ENCODE measurements around the gene SCO2. TPM values are rescaled to one million over a fixed set of nuclear protein-coding genes. Genes with fewer than 3 reads are reported as not detected.

SCO2 gene
- total and polyA plus RNA-seq, 11 donors = 0.67 to 2.6 (median 1.1) TPM; not detected in 6

- no peak overlapping the region for H3K27ac ChIP-seq
- no peaks in the 10 kb centered on the region for H3K9me3 ChIP-seq
- WGBS, 4 donors = 0 to 4% (median 3%) methylated on average over 13 to 45 of the region's 45 CpGs
- peaks cover 0 to 17% (median 4%) of the 10 kb centered on the region in 12 donors for H3K4me1 ChIP-seq
- intact Hi-C loops (cut with DNase I) = no loop called here
- H3K4me3 ChIP-seq = peak overlapping the region; percentile 8 to 61 (median 40)
- H3K36me3 ChIP-seq = no peaks in the 10 kb centered on the region
- TF ChIP-seq POLR2A (IDR thresholded peaks at IDR 0.05) (no peak), CTCF (IDR thresholded peaks at IDR 0.05) (no peak)
- no peak for DNase-seq
- no peak for ATAC-seq
- peaks cover 24 to 57% (median 34%) of the 10 kb centered on the region in 9 donors for H3K27me3 ChIP-seq
These were observed 44.4 kb downstream of the SCO2 start for GRCh38 chr22:50481045-50481439.

- no peak overlapping the region for H3K27ac ChIP-seq
- H3K4me3 ChIP-seq = no peak overlapping the region
- peaks cover 24 to 57% (median 34%) of the 10 kb centered on the region in 9 donors for H3K27me3 ChIP-seq
- ATAC-seq (no peak), DNase-seq (no peak)
- TF ChIP-seq POLR2A (IDR thresholded peaks at IDR 0.05) = no peak
- peaks cover 0 to 23% (median 8%) of the 10 kb centered on the region in 12 donors for H3K4me1 ChIP-seq
- intact Hi-C loops (cut with DNase I) = no loop called here
- no peaks in the 10 kb centered on the region for H3K9me3 ChIP-seq
- WGBS, 4 donors = 65 to 80% (median 76%) methylated on average over 10 to 11 of the region's 11 CpGs
- H3K36me3 ChIP-seq = no peaks in the 10 kb centered on the region
These were observed 45.7 kb downstream of the SCO2 start for GRCh38 chr22:50479721-50480120.

GRCh38 chr22:50477923-50478322 is 47.5 kb downstream of the SCO2 start:
- ATAC-seq (no peak), DNase-seq (no peak)
- TF ChIP-seq CTCF (IDR thresholded peaks at IDR 0.05) (no peak), POLR2A (IDR thresholded peaks at IDR 0.05) (no peak)
- no peaks in the 10 kb centered on the region for H3K9me3 ChIP-seq
- WGBS, 4 donors = 84 to 93% (median 90%) methylated on average over 12 of the region's 12 CpGs
- peaks cover 0 to 36% (median 21%) of the 10 kb centered on the region in 12 donors for H3K4me1 ChIP-seq
- H3K36me3 ChIP-seq = no peaks in the 10 kb centered on the region
- no peak overlapping the region for H3K4me3 ChIP-seq
- H3K27me3 ChIP-seq = peaks cover 21 to 41% (median 30%) of the 10 kb centered on the region in 9 donors
- intact Hi-C loops (cut with DNase I) = no loop called here
- H3K27ac ChIP-seq = no peak overlapping the region

- ATAC-seq = no peak
- H3K36me3 ChIP-seq = no peaks in the 10 kb centered on the region
- WGBS, 4 donors = 71 to 85% (median 73%) methylated on average over 7 of the region's 7 CpGs
- no peak for DNase-seq
- TF ChIP-seq POLR2A (IDR thresholded peaks at IDR 0.05) (no peak), CTCF (IDR thresholded peaks at IDR 0.05) (no peak)
- peaks cover 0 to 40% (median 29%) of the 10 kb centered on the region in 12 donors for H3K4me1 ChIP-seq
- no peak overlapping the region for H3K4me3 ChIP-seq
- peaks cover 11 to 30% (median 20%) of the 10 kb centered on the region in 9 donors for H3K27me3 ChIP-seq
- no peak overlapping the region for H3K27ac ChIP-seq
- intact Hi-C loops (cut with DNase I) = no loop called here
- no peaks in the 10 kb centered on the region for H3K9me3 ChIP-seq
These were observed 48.5 kb downstream of the SCO2 start for GRCh38 chr22:50476868-50477267.

- TF ChIP-seq CTCF (IDR thresholded peaks at IDR 0.05) (no peak), POLR2A (IDR thresholded peaks at IDR 0.05) (no peak)
- peak overlapping the region in 3 of 12 donors; percentile 83 to 87 (median 85) for H3K27ac ChIP-seq
- DNase-seq (no peak), ATAC-seq (no peak)
- no peaks in the 10 kb centered on the region for H3K36me3 ChIP-seq
- intact Hi-C loops (cut with DNase I) = loop anchor here in 1 of 10 donors (2.0 kb wide), 1 partner anchor 31 kb away; the partner anchor contains the start of gene LMF2
- H3K9me3 ChIP-seq = no peaks in the 10 kb centered on the region
- H3K27me3 ChIP-seq = peaks cover 0 to 18% (median 9%) of the 10 kb centered on the region in 9 donors
- 89 to 96% (median 94%) methylated on average over 6 of the region's 6 CpGs for WGBS, 4 donors
- H3K4me3 ChIP-seq = peak overlapping the region in 11 of 12 donors; percentile 41 to 93 (median 87)
- peaks cover 0 to 42% (median 39%) of the 10 kb centered on the region in 12 donors for H3K4me1 ChIP-seq
These were observed 49.8 kb downstream of the SCO2 start for GRCh38 chr22:50475652-50476002.

Measured in heart left ventricle (tissue), 16 donors.